Osteoblast (primary cell): Measurements from ENCODE around the gene CCNYL1. TPM values are rescaled to one million over a fixed set of nuclear protein-coding genes. Genes with fewer than 3 reads are reported as not detected.

ENCODE experiments used
- DNase-seq: peaks from one replicate; pipeline ENCODE4 v3.0.0; 2011; ENCODE audit warnings: low spot score, mixed read lengths; ENCODE audit not compliant: insufficient read length; ENCODE audit errors: missing footprints
- H2AFZ ChIP-seq: 2 replicates; pipeline ENCODE4 v1.6.0; 2011; ENCODE audit warnings: mild to moderate bottlenecking, low read length
- H3K27ac ChIP-seq: 2 replicates; pipeline ENCODE4 v1.5.1; 2011; ENCODE audit warnings: mild to moderate bottlenecking, low read depth, low read length, moderate library complexity
- H3K27me3 ChIP-seq: 2 replicates; pipeline ENCODE4 v1.6.0; 2012; ENCODE audit warnings: mild to moderate bottlenecking, control low read depth, inconsistent platforms, low read length, moderate library complexity; ENCODE audit not compliant: insufficient read depth
- H3K36me3 ChIP-seq: 2 replicates; pipeline ENCODE4 v1.5.1; 2011; ENCODE audit warnings: mild to moderate bottlenecking, low read length, control low read depth, moderate library complexity; ENCODE audit not compliant: insufficient read depth
- H3K4me1 ChIP-seq: 2 replicates; pipeline ENCODE4 v1.5.1; 2011; ENCODE audit warnings: mild to moderate bottlenecking, low read length, control low read depth, moderate library complexity; ENCODE audit not compliant: insufficient read depth
- H3K4me2 ChIP-seq: 2 replicates; pipeline ENCODE4 v1.6.0; 2011; ENCODE audit warnings: mild to moderate bottlenecking, low read length; ENCODE audit not compliant: insufficient read depth
- H3K4me3 ChIP-seq: fragments of 200-600 bp; sonication (generic); 3 replicates; pipeline ENCODE4 v1.5.1; 2012; ENCODE audit warnings: mild to moderate bottlenecking, low read length, inconsistent platforms; ENCODE audit not compliant: insufficient read depth
- H3K79me2 ChIP-seq: 2 replicates; pipeline ENCODE4 v1.6.0; 2012; ENCODE audit warnings: mild to moderate bottlenecking, low read length, control low read depth, inconsistent platforms; ENCODE audit not compliant: insufficient read depth
- H3K9me3 ChIP-seq: 2 replicates; pipeline ENCODE4 v1.5.1; 2011; ENCODE audit warnings: low read depth, low read length, control low read depth
- H4K20me1 ChIP-seq: 2 replicates; pipeline ENCODE4 v1.6.0; 2012; ENCODE audit warnings: mild to moderate bottlenecking, low read length, control low read depth; ENCODE audit not compliant: insufficient read depth
- CTCF ChIP-seq: IDR thresholded peaks from 2 replicates; pipeline ENCODE4 v1.5.1; 2011; ENCODE audit warnings: mild to moderate bottlenecking, low read depth, low read length, moderate library complexity; ENCODE audit errors: extremely low read depth
- total RNA-seq: library from RNA; depleted of rRNA; stranded (reverse); fragments of >200 nt; gene quantifications from 2 replicates; pipeline ENCODE4 v1.2.3, GENCODE V29; 2012

CCNYL1 gene
- total RNA-seq, 1 donor, result 15.9 TPM

GRCh38 chr2:207697411-207697810 is 14.0 kb upstream of the CCNYL1 start:
- DNase-seq, result no peak
- Histone ChIP-seq H3K27me3 (no peaks in the 10 kb centered on the region), H4K20me1 (no peaks in the 10 kb centered on the region), H3K79me2 (no peaks in the 10 kb centered on the region), H2AFZ (no peak overlapping the region), H3K4me1 (peaks cover 15% of the 10 kb centered on the region), H3K4me3 (no peak overlapping the region), H3K9me3 (no peaks in the 10 kb centered on the region), H3K27ac (no peak overlapping the region), H3K4me2 (no peak overlapping the region), H3K36me3 (no peaks in the 10 kb centered on the region)
- no peak for TF ChIP-seq CTCF

- no peak overlapping the region for H2AFZ ChIP-seq
- H3K27me3 ChIP-seq, result no peaks in the 10 kb centered on the region
- no peaks in the 10 kb centered on the region for H4K20me1 ChIP-seq
- TF ChIP-seq CTCF, result no peak
- no peak overlapping the region for H3K4me3 ChIP-seq
- H3K4me2 ChIP-seq, result no peak overlapping the region
- no peaks in the 10 kb centered on the region for H3K36me3 ChIP-seq
- H3K9me3 ChIP-seq, result no peaks in the 10 kb centered on the region
- no peak for DNase-seq
- H3K79me2 ChIP-seq, result no peaks in the 10 kb centered on the region
- H3K27ac ChIP-seq, result no peak overlapping the region
- peaks cover 15% of the 10 kb centered on the region for H3K4me1 ChIP-seq
Measured at GRCh38 chr2:207698301-207698700, 13.1 kb upstream of the CCNYL1 start.

GRCh38 chr2:207704078-207704477 is 7.4 kb upstream of the CCNYL1 start:
- DNase-seq, result no peak
- Histone ChIP-seq H3K36me3 (no peaks in the 10 kb centered on the region), H3K4me2 (no peak overlapping the region), H2AFZ (no peak overlapping the region), H3K27ac (no peak overlapping the region), H3K4me3 (no peak overlapping the region), H3K79me2 (no peaks in the 10 kb centered on the region), H3K4me1 (peaks cover 5% of the 10 kb centered on the region), H4K20me1 (no peaks in the 10 kb centered on the region), H3K9me3 (no peaks in the 10 kb centered on the region), H3K27me3 (no peaks in the 10 kb centered on the region)
- no peak for TF ChIP-seq CTCF

GRCh38 chr2:207704671-207705070 is 6.8 kb upstream of the CCNYL1 start:
- H3K27ac ChIP-seq, result no peak overlapping the region
- no peak overlapping the region for H3K4me2 ChIP-seq
- H3K4me3 ChIP-seq, result no peak overlapping the region
- H3K79me2 ChIP-seq, result no peaks in the 10 kb centered on the region
- TF ChIP-seq CTCF, result no peak
- no peaks in the 10 kb centered on the region for H3K27me3 ChIP-seq
- H3K9me3 ChIP-seq, result no peaks in the 10 kb centered on the region
- no peak overlapping the region for H2AFZ ChIP-seq
- DNase-seq, result no peak
- no peaks in the 10 kb centered on the region for H3K36me3 ChIP-seq
- H3K4me1 ChIP-seq, result peaks cover 5% of the 10 kb centered on the region
- no peaks in the 10 kb centered on the region for H4K20me1 ChIP-seq
